Uterus (tissue), 4 donors: ENCODE data around the gene CCDC88B. TPM values are rescaled to one million over a fixed set of nuclear protein-coding genes. Genes with fewer than 3 reads are reported as not detected.

Experiments used
- DNase-seq, 2 donors: peaks; one replicate each; pipeline ENCODE4 v3.0.0-alpha.2; 2019 to 2020
- H3K27ac ChIP-seq, 2 donors: fragments of 200-600 bp; sonication (generic); 1 replicate in 1 of 2; 2 replicates in 1 of 2; pipeline ENCODE4 v1.5.1; 2016 to 2018
- H3K27me3 ChIP-seq, 2 donors: fragments of 200-600 bp; sonication (generic); one replicate each; pipeline ENCODE4 v1.5.1; 2018 to 2019; ENCODE audit warnings: control low read depth in 1 of 2
- H3K36me3 ChIP-seq, 2 donors: fragments of 200-600 bp; sonication (generic); one replicate each; pipeline ENCODE4 v1.5.1; 2019; ENCODE audit warnings: control low read depth in 1 of 2
- H3K4me1 ChIP-seq, 2 donors: fragments of 200-600 bp; sonication (generic); one replicate each; pipeline ENCODE4 v1.5.1; 2018 to 2019; ENCODE audit warnings: control low read depth in 1 of 2
- H3K4me3 ChIP-seq, 2 donors: fragments of 200-600 bp; sonication (generic); 1 replicate in 1 of 2; 2 replicates in 1 of 2; pipeline ENCODE4 v1.5.1; 2018 to 2019; ENCODE audit warnings: mild to moderate bottlenecking in 1 of 2
- H3K9me3 ChIP-seq, 2 donors: fragments of 200-600 bp; sonication (generic); one replicate each; pipeline ENCODE4 v1.5.1; 2019; ENCODE audit warnings: control low read depth in 1 of 2
- POLR2A ChIP-seq, 2 donors: fragments of 450-650 bp; IDR thresholded peaks; one replicate each; pipeline ENCODE4 v1.6.1; 2016; ENCODE audit warnings: antibody characterized with exemption in 2 of 2, mild to moderate bottlenecking in 1 of 2, moderate library complexity in 1 of 2
- intact Hi-C: fragments of 100-400 bp; cut with DNase I; formaldehyde crosslinking; loops from one replicate; pipeline ENCODE4 v1.15.1; 2023; ENCODE audit warnings: low total_unique reads
- total RNA-seq, 4 donors: library from RNA; depleted of rRNA in 3 of 4; stranded (reverse); fragments of >200 nt in 3 of 4; gene quantifications; one replicate each; pipeline versions ENCODE4 v1.1.0 to v1.2.4, GENCODE V29; 2014 to 2023
- TF ChIP-seq, protein P1 (sequence below), 4 experiments: fragments of 200-600 bp in 2 of 4; fragments of 450-650 bp in 2 of 4; sonication (generic) in 2 of 4; IDR thresholded peaks; one replicate each; pipeline ENCODE4 v1.5.1; 2016 to 2019; ENCODE audit warnings: antibody characterized with exemption in 4 of 4, mild to moderate bottlenecking in 2 of 4, moderate library complexity in 1 of 4
- donor health status: DM: yes; HTN: yes; CAD: no.

The CCDC88B gene
- total RNA-seq, 4 donors from 2014 or later, result 0.29 to 5.7 (median 2.9) TPM

DNA sequence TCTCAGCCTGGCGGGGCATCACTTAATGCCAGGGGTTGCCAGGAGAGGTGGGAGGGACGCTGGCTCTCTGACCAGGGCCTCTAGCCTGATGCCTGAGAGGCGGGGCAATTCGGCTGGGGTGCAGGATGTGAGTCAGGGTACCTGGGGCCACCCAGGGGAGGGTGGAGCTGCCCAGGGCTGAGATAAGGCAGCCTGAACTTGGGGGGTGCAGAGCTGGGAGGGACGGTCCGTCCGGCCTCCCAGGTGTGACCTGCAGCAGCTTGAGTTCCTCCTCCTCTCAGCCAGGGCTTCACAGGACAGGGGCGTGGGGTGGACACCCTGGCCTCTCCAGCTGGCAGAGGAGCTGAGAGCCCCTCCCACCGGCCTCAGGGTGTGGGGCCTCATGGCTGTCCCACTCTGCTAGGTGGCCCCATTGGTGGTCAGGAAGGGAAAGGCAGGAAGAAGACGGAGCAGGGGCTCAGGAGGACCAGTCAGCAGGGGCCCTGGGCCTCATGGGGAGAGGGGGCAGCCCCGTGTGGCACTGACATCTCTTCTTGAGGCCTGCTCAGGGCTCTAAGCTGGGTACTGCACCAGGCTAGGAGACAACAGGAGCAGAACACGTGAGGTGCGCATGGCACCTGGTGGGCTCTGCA, 18.0 kb downstream of the CCDC88B start:
- Histone ChIP-seq H3K4me1 (peaks cover 7 to 20% of the 10 kb centered on the region in 2 donors), H3K27me3 (no peaks in the 10 kb centered on the region), H3K9me3 (no peaks in the 10 kb centered on the region), H3K27ac (peak overlapping the region; percentile 86 to 90), H3K4me3 (peak overlapping the region; percentile 51 to 82), H3K36me3 (no peaks in the 10 kb centered on the region)
- intact Hi-C loops, result no loop called here
- no peak for TF ChIP-seq POLR2A (IDR thresholded peaks at IDR 0.05)
- TF ChIP-seq, protein P1, sequence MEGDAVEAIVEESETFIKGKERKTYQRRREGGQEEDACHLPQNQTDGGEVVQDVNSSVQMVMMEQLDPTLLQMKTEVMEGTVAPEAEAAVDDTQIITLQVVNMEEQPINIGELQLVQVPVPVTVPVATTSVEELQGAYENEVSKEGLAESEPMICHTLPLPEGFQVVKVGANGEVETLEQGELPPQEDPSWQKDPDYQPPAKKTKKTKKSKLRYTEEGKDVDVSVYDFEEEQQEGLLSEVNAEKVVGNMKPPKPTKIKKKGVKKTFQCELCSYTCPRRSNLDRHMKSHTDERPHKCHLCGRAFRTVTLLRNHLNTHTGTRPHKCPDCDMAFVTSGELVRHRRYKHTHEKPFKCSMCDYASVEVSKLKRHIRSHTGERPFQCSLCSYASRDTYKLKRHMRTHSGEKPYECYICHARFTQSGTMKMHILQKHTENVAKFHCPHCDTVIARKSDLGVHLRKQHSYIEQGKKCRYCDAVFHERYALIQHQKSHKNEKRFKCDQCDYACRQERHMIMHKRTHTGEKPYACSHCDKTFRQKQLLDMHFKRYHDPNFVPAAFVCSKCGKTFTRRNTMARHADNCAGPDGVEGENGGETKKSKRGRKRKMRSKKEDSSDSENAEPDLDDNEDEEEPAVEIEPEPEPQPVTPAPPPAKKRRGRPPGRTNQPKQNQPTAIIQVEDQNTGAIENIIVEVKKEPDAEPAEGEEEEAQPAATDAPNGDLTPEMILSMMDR (IDR thresholded peaks at IDR 0.05), result no peak
- no peak for DNase-seq

DNA sequence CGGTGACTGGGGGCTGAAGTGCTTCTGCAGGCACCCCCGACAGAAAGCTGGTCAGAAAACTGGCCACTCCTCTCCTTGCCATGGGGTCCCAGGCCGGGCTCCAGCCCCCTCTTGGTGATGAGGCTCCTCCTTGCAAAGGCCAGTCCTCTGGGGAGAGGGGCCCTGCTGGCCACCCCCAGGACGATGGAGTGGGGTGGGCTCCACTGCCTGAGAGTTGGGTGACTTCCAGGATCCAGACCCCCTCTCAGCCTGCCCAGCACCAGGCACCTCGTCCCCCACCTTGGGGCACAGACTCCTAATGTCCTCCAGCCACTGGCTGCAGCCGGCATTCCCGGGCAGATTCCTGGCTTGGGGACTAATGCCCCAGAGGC, 18.5 kb downstream of the CCDC88B start:
- intact Hi-C loops, result no loop called here
- H3K27ac ChIP-seq, result peak overlapping the region; percentile 86 to 90
- H3K9me3 ChIP-seq, result no peaks in the 10 kb centered on the region
- H3K27me3 ChIP-seq, result no peaks in the 10 kb centered on the region
- TF ChIP-seq POLR2A (IDR thresholded peaks at IDR 0.05), result no peak
- TF ChIP-seq, protein P1 (IDR thresholded peaks at IDR 0.05), result no peak
- H3K4me3 ChIP-seq, result peak overlapping the region; percentile 51 to 82
- H3K36me3 ChIP-seq, result no peaks in the 10 kb centered on the region
- no peak for DNase-seq
- H3K4me1 ChIP-seq, result peaks cover 7 to 20% of the 10 kb centered on the region in 2 donors

DNA sequence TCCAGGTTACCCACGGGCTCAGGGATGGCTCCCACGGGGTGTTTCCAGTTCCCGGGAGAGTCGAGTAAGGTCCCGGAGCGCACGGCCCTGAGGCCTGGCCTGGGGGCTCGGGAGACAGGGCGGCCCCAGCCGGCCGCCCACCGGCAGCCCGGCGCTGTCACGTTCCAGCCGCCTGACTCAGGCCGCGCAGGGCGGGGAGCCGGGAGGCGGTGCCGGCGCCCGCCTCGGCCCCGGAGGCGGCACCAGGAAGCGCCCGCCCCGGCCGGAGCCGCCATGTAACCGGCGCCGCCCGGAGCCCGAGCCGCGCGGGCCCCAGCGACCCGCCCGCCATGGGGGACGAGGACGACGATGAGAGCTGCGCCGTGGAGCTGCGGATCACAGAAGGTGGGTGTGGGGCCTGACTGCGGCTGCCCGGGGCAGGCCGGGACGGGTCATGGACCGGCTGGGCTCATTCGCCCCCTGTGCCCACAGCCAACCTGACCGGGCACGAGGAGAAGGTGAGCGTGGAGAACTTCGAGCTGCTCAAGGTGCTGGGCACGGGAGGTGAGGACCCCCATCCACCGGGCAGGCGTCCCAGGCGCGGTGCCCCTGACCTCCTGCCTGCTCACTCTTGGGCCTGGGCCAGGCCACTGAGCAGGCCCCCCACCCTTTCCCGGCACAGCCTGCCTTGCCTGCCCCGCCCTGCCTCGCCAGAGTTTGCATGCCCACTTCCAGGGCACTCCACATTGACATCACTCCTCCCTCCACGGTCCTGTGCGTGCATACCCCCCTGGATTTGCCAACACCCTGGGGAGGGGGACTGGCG, 19.1 kb downstream of the CCDC88B start, which contains the start of gene RPS6KA4:
RPS6KA4 (plus strand) TSS at position 256 of the 805 bp plus-strand sequence; CDS start at position 330, 74 bp downstream.
- peak; percentile 47 to 75 for DNase-seq
- TF ChIP-seq, protein P1 (IDR thresholded peaks at IDR 0.05), result peak in 1 of 4 experiments; percentile 29
- peak; percentile 56 to 71 for TF ChIP-seq POLR2A (IDR thresholded peaks at IDR 0.05)
- H3K27me3 ChIP-seq, result no peaks in the 10 kb centered on the region
- peak within 1 kb of the TSS; percentile 51 to 82 for H3K4me3 ChIP-seq
- H3K27ac ChIP-seq, result peak within 1 kb of the TSS; percentile 86 to 90
- H3K4me1 ChIP-seq, result peaks cover 7 to 20% of the 10 kb centered on the region in 2 donors
- H3K36me3 ChIP-seq, result no peaks in the 10 kb centered on the region
- no peaks in the 10 kb centered on the region for H3K9me3 ChIP-seq
- intact Hi-C loops, result no loop called here

DNA sequence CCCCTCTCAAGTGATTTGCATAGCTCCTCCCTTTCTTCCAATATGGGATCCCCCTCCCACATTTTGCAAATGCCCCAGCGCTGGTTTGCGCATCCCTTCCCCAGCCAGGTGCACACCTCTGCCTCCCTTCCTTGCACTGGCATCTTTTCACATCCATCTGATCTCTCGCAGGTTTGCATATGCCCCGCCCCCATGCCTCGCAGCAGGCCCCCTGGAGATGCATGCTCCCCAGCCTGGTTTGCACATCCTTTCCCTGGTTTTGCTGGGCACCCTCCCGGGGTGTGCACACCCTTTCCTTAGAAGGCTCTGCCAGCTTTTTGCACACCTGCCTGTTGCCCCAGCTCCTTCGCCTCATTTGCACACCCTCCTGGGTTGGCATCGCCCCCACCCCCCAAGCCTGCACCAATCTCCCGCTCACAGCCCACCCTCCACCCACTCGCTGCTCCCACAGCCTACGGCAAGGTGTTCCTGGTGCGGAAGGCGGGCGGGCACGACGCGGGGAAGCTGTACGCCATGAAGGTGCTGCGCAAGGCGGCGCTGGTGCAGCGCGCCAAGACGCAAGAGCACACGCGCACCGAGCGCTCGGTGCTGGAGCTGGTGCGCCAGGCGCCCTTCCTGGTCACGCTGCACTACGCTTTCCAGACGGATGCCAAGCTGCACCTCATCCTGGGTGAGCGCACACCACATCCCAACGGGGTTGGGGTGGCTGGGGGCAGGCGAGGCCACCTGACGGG, 19.9 kb downstream of the CCDC88B start:
- H3K4me1 ChIP-seq, result peaks cover 7 to 20% of the 10 kb centered on the region in 2 donors
- TF ChIP-seq POLR2A (IDR thresholded peaks at IDR 0.05), result no peak
- TF ChIP-seq, protein P1 (IDR thresholded peaks at IDR 0.05), result peak in 2 of 4 experiments; percentile 14 to 27
- DNase-seq, result no peak
- no peaks in the 10 kb centered on the region for H3K27me3 ChIP-seq
- intact Hi-C loops, result no loop called here
- no peaks in the 10 kb centered on the region for H3K9me3 ChIP-seq
- H3K4me3 ChIP-seq, result peak overlapping the region; percentile 51 to 82
- H3K27ac ChIP-seq, result peak overlapping the region in 1 of 2 donors; percentile 86
- H3K36me3 ChIP-seq, result no peaks in the 10 kb centered on the region
